ENCODE results near the gene SEZ6L2.

- TF ChIP-seq CREB1 (IDR thresholded peaks at IDR 0.05; ENCODE audit: low read depth) (no peak), CEBPB (IDR thresholded peaks at IDR 0.05) (no peak), RAD21 (IDR thresholded peaks at IDR 0.05; ENCODE audit: low read depth) (no peak), TAF1 (IDR thresholded peaks at IDR 0.05; ENCODE audit: low read depth) (no peak), NFIC (IDR thresholded peaks at IDR 0.05) (no peak), FOXM1 (IDR thresholded peaks at IDR 0.05; ENCODE audit: borderline replicate concordance, low read depth) (no peak), EP300 (IDR thresholded peaks at IDR 0.05; ENCODE audit: borderline replicate concordance) (no peak), USF1 (IDR thresholded peaks at IDR 0.05) (no peak)
Measured at GRCh38 chr16:29875206-29875605, 24.1 kb downstream of the SEZ6L2 start.
